Measurements from ENCODE around the gene COL13A1.

- TF ChIP-seq CTCF (IDR thresholded peaks at IDR 0.05) (peak; percentile 19 to 53 (median 40)), POLR2AphosphoS5 (IDR thresholded peaks at IDR 0.05) (no peak)
Measured at GRCh38 chr10:69800109-69800508, 1.6 kb upstream of the COL13A1 start.

All from upper lobe of left lung (tissue), 4 donors.